HepG2 (cell line): ENCODE measurements around the gene MRPL2. TPM values are rescaled to one million over a fixed set of nuclear protein-coding genes. Genes with fewer than 3 reads are reported as not detected.
A peak's percentile ranks its signal among the peaks of the same experiment; 100 is the strongest.

Experiments used
- ATF7 ChIP-seq, 2 experiments: fragments of 450-650 bp in 1 of 2; sonication (generic) in 1 of 2; formaldehyde crosslinking in 1 of 2; IDR thresholded peaks; 2 replicates each; pipeline versions ENCODE4 v1.4.0 to v1.6.1; 2016 to 2020; ENCODE audit warnings: antibody characterized with exemption in 1 of 2, mild to moderate bottlenecking in 1 of 2, missing genetic modification reagents in 1 of 2
- BRCA1 ChIP-seq: sonication (generic); formaldehyde crosslinking; IDR thresholded peaks from 2 replicates; pipeline ENCODE4 v1.4.0; 2020; ENCODE audit warnings: missing genetic modification reagents
- CC2D1A ChIP-seq: sonication (generic); formaldehyde crosslinking; IDR thresholded peaks from 2 replicates; pipeline ENCODE4 v1.8.1; 2023; ENCODE audit warnings: mild to moderate bottlenecking, missing genetic modification reagents
- CERS6 ChIP-seq: sonication (generic); formaldehyde crosslinking; IDR thresholded peaks from 2 replicates; pipeline ENCODE4 v1.5.0; 2020; ENCODE audit warnings: missing genetic modification reagents
- GATA4 ChIP-seq: sonication (generic); IDR thresholded peaks from 2 replicates; pipeline ENCODE4 v1.6.1; 2016; ENCODE audit warnings: antibody characterized with exemption, low read depth, borderline replicate concordance
- GZF1 ChIP-seq: sonication (generic); formaldehyde crosslinking; IDR thresholded peaks from 2 replicates; pipeline ENCODE4 v1.5.1; 2020; ENCODE audit warnings: mild to moderate bottlenecking, missing genetic modification reagents
- KDM6A ChIP-seq: IDR thresholded peaks from 2 replicates; pipeline ENCODE4 v1.6.1; 2016; ENCODE audit warnings: low read depth
- KLF12 ChIP-seq: sonication (generic); formaldehyde crosslinking; IDR thresholded peaks from 2 replicates; pipeline ENCODE4 v1.4.0; 2020; ENCODE audit warnings: missing genetic modification reagents, borderline replicate concordance
- KLF9 ChIP-seq: IDR thresholded peaks from 2 replicates; pipeline ENCODE4 v1.6.1; 2016; ENCODE audit warnings: low read depth
- MYC ChIP-seq: sonication (generic); formaldehyde crosslinking; IDR thresholded peaks from 2 replicates; pipeline ENCODE4 v1.9.0; 2021; ENCODE audit warnings: missing genetic modification reagents, borderline replicate concordance
- NFYB ChIP-seq: sonication (generic); formaldehyde crosslinking; IDR thresholded peaks from 2 replicates; pipeline ENCODE4 v1.4.0; 2020; ENCODE audit warnings: missing genetic modification reagents
- PAX8 ChIP-seq: sonication (generic); formaldehyde crosslinking; IDR thresholded peaks from 2 replicates; pipeline ENCODE4 v1.8.0; 2022; ENCODE audit warnings: mild to moderate bottlenecking, missing genetic modification reagents, borderline replicate concordance
- POLR2G ChIP-seq: fragments of 200-400 bp; formaldehyde crosslinking; IDR thresholded peaks from 2 replicates; pipeline ENCODE4 v1.6.1; 2018; ENCODE audit warnings: mild to moderate bottlenecking, low read depth, low read length, moderate library complexity
- RBM39 ChIP-seq: fragments of 200-400 bp; formaldehyde crosslinking; IDR thresholded peaks from one replicate; pipeline ENCODE4 v1.6.1; 2018; ENCODE audit warnings: antibody characterized with exemption, mild to moderate bottlenecking, low read depth, low read length; ENCODE audit not compliant: poor library complexity, severe bottlenecking
- TAF1 ChIP-seq: sonication (generic); formaldehyde crosslinking; IDR thresholded peaks from 2 replicates; pipeline ENCODE4 v1.4.0; 2020; ENCODE audit warnings: missing genetic modification reagents
- YEATS4 ChIP-seq: sonication (generic); formaldehyde crosslinking; IDR thresholded peaks from 2 replicates; pipeline ENCODE4 v1.4.0; 2020; ENCODE audit warnings: missing genetic modification reagents, borderline replicate concordance
- ZBTB1 ChIP-seq: sonication (generic); formaldehyde crosslinking; IDR thresholded peaks from 2 replicates; pipeline ENCODE4 v1.4.0; 2020; ENCODE audit warnings: missing genetic modification reagents, borderline replicate concordance
- ZNF292 ChIP-seq: sonication (generic); formaldehyde crosslinking; IDR thresholded peaks from 2 replicates; pipeline ENCODE4 v1.8.1; 2022; ENCODE audit warnings: mild to moderate bottlenecking, low read depth, missing genetic modification reagents, borderline replicate concordance
- ZNF333 ChIP-seq: sonication (generic); formaldehyde crosslinking; IDR thresholded peaks from 2 replicates; pipeline ENCODE4 v1.4.0; 2020; ENCODE audit warnings: mild to moderate bottlenecking, missing genetic modification reagents, borderline replicate concordance
- ZNF546 ChIP-seq: sonication (generic); formaldehyde crosslinking; conservative IDR thresholded peaks from 2 replicates; pipeline ENCODE4 v1.8.1; 2023; ENCODE audit warnings: mild to moderate bottlenecking, missing genetic modification reagents
- ZNF720 ChIP-seq: sonication (generic); formaldehyde crosslinking; IDR thresholded peaks from 2 replicates; pipeline ENCODE4 v1.4.0; 2020; ENCODE audit warnings: missing genetic modification reagents
- ZNF746 ChIP-seq: sonication (generic); formaldehyde crosslinking; IDR thresholded peaks from 2 replicates; pipeline ENCODE4 v1.8.0; 2022; ENCODE audit warnings: mild to moderate bottlenecking, missing genetic modification reagents
- ZNF772 ChIP-seq: sonication (generic); formaldehyde crosslinking; IDR thresholded peaks from 2 replicates; pipeline ENCODE4 v1.5.0; 2020; ENCODE audit warnings: mild to moderate bottlenecking, missing genetic modification reagents
- polyA plus RNA-seq, 8 experiments: library from polyadenylated mRNA; depleted of rRNA in 3 of 8; stranded (reverse) in 7 of 8; unstranded in 1 of 8; fragments of >200 nt; fragmentation: Illumina TruSeq in 4 of 8; extraction: Trizol in 4 of 8; gene quantifications; 2 replicates each; pipeline versions ENCODE4 v1.2.1 to v1.2.3, GENCODE V29; 2011 to 2016; ENCODE audit warnings: low read depth in 4 of 8, missing spikeins in 1 of 8, mixed read lengths in 1 of 8; ENCODE audit not compliant: insufficient read depth in 1 of 8
- total RNA-seq, 5 experiments: library from RNA; depleted of rRNA; stranded (reverse); fragments of >200 nt; fragmentation: Illumina TruSeq; extraction: Trizol; gene quantifications; 2 replicates each; pipeline ENCODE4 v1.2.3, GENCODE V29; 2016; ENCODE audit warnings: low read depth in 1 of 5
- TF ChIP-seq, protein P1 (sequence below): sonication (generic); formaldehyde crosslinking; IDR thresholded peaks from 2 replicates; pipeline ENCODE4 v1.9.0; 2021; ENCODE audit warnings: missing genetic modification reagents, borderline replicate concordance
- TF ChIP-seq, protein P2 (sequence below): sonication (generic); formaldehyde crosslinking; conservative IDR thresholded peaks from 2 replicates; pipeline ENCODE4 v1.4.0; 2020; ENCODE audit warnings: missing genetic modification reagents

The MRPL2 gene
- total and polyA plus RNA-seq, 2 of the 13 experiments (the other 11 are each of a cell fraction or from before 2014, with no cell fraction given) = 56.8 to 65.6 TPM

DNA sequence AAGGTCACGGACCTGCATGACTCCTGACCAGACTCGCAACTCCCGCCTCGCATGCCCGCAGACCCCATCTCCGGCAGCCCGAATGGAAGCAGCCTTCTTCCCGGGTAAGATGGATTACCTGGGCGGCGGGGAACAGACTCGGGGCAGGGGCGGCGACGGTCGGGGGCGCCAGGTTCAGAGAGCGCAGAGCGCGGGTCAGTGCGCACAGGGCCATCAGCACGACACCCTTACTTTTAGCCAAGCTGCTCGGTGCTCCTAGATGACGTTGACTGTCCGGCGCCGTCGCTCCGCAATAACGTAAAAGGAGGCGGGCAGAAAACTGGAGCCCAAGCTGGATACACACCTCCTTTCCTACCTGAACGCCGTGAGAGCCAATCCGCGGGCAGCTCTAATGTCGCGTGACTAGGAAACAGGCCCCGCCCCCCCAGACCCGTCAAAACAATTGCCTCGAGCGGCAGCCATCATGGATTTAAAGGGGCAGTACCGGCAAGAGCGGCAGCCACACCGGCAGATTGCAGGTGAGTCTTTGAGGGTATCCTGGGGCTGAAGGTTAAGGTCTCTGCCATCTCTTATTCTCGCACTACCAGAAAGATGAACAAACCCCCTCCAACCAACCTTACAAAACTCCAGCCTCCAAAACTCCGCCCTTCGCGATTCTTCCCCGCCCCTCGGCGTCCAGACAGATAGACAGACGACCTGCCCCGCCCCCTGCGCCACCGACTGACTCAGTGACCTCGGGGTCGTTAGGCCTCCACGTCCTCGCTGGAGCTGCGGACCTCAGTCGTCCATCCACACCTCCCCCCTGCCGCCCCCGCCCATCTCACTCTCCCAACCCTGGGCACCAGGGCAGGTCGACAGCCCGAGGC, at the start of gene MRPL2, which contains the start of gene KLC4 (continued):
- TF ChIP-seq PAX8 (no peak), ZNF772 (CRISPR knock-in tag) (no peak; the same call in 1 of the 2 replicates), POLR2G (peak; percentile 90), ZNF746 (no peak), RBM39 (no peak), ZNF292 (CRISPR knock-in tag) (0 out of 2 replicates have a peak, but pooled peaks have one; percentile 26), GATA4 (no peak), ZNF546 (CRISPR knock-in tag) (no peak), KLF9 (no peak), GZF1 (no peak), ZNF333 (CRISPR knock-in tag) (peak; percentile 61), ATF7 (IDR thresholded peaks at IDR 0.05) (no peak), ATF7 (CRISPR knock-in tag; IDR thresholded peaks at IDR 0.05) (peak; percentile 61; the same call in 1 of the 2 replicates), KDM6A (CRISPR knock-in tag) (no peak), CC2D1A (CRISPR knock-in tag) (no peak), ZNF720 (no peak), YEATS4 (CRISPR knock-in tag) (peak; percentile 34; the same call in 1 of the 2 replicates), TAF1 (CRISPR knock-in tag) (peak; percentile 86), MYC (CRISPR knock-in tag) (peak; percentile 80; the same call in 1 of the 2 replicates), ZBTB1 (CRISPR knock-in tag) (no peak), BRCA1 (CRISPR knock-in tag) (peak; percentile 16; the same call in 1 of the 2 replicates), CERS6 (CRISPR knock-in tag) (no peak), KLF12 (CRISPR knock-in tag) (no peak; the same call in 1 of the 2 replicates), NFYB (peak; percentile 83)
- TF ChIP-seq, protein P1, sequence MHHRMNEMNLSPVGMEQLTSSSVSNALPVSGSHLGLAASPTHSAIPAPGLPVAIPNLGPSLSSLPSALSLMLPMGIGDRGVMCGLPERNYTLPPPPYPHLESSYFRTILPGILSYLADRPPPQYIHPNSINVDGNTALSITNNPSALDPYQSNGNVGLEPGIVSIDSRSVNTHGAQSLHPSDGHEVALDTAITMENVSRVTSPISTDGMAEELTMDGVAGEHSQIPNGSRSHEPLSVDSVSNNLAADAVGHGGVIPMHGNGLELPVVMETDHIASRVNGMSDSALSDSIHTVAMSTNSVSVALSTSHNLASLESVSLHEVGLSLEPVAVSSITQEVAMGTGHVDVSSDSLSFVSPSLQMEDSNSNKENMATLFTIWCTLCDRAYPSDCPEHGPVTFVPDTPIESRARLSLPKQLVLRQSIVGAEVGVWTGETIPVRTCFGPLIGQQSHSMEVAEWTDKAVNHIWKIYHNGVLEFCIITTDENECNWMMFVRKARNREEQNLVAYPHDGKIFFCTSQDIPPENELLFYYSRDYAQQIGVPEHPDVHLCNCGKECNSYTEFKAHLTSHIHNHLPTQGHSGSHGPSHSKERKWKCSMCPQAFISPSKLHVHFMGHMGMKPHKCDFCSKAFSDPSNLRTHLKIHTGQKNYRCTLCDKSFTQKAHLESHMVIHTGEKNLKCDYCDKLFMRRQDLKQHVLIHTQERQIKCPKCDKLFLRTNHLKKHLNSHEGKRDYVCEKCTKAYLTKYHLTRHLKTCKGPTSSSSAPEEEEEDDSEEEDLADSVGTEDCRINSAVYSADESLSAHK (CRISPR knock-in tag) = no peak
- TF ChIP-seq, protein P2, sequence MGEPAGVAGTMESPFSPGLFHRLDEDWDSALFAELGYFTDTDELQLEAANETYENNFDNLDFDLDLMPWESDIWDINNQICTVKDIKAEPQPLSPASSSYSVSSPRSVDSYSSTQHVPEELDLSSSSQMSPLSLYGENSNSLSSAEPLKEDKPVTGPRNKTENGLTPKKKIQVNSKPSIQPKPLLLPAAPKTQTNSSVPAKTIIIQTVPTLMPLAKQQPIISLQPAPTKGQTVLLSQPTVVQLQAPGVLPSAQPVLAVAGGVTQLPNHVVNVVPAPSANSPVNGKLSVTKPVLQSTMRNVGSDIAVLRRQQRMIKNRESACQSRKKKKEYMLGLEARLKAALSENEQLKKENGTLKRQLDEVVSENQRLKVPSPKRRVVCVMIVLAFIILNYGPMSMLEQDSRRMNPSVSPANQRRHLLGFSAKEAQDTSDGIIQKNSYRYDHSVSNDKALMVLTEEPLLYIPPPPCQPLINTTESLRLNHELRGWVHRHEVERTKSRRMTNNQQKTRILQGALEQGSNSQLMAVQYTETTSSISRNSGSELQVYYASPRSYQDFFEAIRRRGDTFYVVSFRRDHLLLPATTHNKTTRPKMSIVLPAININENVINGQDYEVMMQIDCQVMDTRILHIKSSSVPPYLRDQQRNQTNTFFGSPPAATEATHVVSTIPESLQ = peak; percentile 31; the same call in 1 of the 2 replicates
